Measurements from ENCODE around the gene FAM181A.

FAM181A gene

GRCh38 chr14:93965287-93965821, 38.2 kb downstream of the FAM181A start:
- no peak for DNase-seq

GRCh38 chr14:93965946-93966474, 38.9 kb downstream of the FAM181A start:
- no peak for DNase-seq

GRCh38 chr14:93967637-93968250, 40.6 kb downstream of the FAM181A start:
- peak in 1 of 2 donors; percentile 60 for DNase-seq

- DNase-seq: peak in 1 of 2 donors; percentile 39
Observed at GRCh38 chr14:93969082-93969828, 42.1 kb downstream of the FAM181A start.

- peak; percentile 78 to 80 for DNase-seq
Observed at GRCh38 chr14:93970585-93970964, 43.4 kb downstream of the FAM181A start.

- peak; percentile 48 to 50 for DNase-seq
Observed at GRCh38 chr14:93970965-93971634, 44.0 kb downstream of the FAM181A start.

GRCh38 chr14:93971635-93972027, 44.5 kb downstream of the FAM181A start:
- DNase-seq: no peak

GRCh38 chr14:93972618-93973205, 45.6 kb downstream of the FAM181A start:
- no peak for DNase-seq

- no peak for DNase-seq
Observed at GRCh38 chr14:93973607-93974006, 46.5 kb downstream of the FAM181A start.

- DNase-seq: no peak
Observed at GRCh38 chr14:93974299-93974698, 47.2 kb downstream of the FAM181A start.

GRCh38 chr14:93974833-93975232, 47.7 kb downstream of the FAM181A start:
- no peak for DNase-seq

- DNase-seq: no peak
Observed at GRCh38 chr14:93975791-93976476, 48.8 kb downstream of the FAM181A start.

- DNase-seq: no peak
Observed at GRCh38 chr14:93976477-93977057, 49.4 kb downstream of the FAM181A start, which contains the start of gene ASB2. ASB2 (minus strand) TSS chr14:93976570; CDS start chr14:93964539, 12,031 bp downstream.

GRCh38 chr14:93977171-93977570, 50.0 kb downstream of the FAM181A start:
- DNase-seq: no peak

- peak; percentile 77 to 78 for DNase-seq
Observed at GRCh38 chr14:93977790-93978581, 50.8 kb downstream of the FAM181A start.

- DNase-seq: no peak
Observed at GRCh38 chr14:93978735-93979134, 51.6 kb downstream of the FAM181A start.

Data from CD4-positive, alpha-beta T cell treated with Interleukin-1 beta for 1 hour (primary cell).